ENCODE results near the gene HDAC5.
"Not testable (repeated sequence)": the region's sequence is repeated elsewhere in the genome, so short reads cannot be mapped to it uniquely, and the experiment has no call there.

HDAC5 gene

GRCh38 chr17:44123356-44124117 lies at the start of gene HDAC5:
Gene HDAC5 (minus strand): TSS chr17:44123641. CDS start chr17:44117515, 6,126 bp downstream.
- peak; percentile 37 for DNase-seq

GRCh38 chr17:44171931-44172455 lies 48.6 kb upstream of the HDAC5 start:
- no peak for DNase-seq

GRCh38 chr17:44170499-44171201 lies 47.2 kb upstream of the HDAC5 start, which contains the start of gene ASB16:
Gene ASB16 (plus strand): TSS chr17:44170704. CDS start chr17:44170790, 86 bp downstream.
- no peak for DNase-seq

- no peak for DNase-seq
Observed at GRCh38 chr17:44170135-44170498, 46.7 kb upstream of the HDAC5 start.

GRCh38 chr17:44167181-44167861 lies 43.9 kb upstream of the HDAC5 start:
- DNase-seq = no peak

GRCh38 chr17:44164476-44164875 lies 41.0 kb upstream of the HDAC5 start:
- no peak for DNase-seq

GRCh38 chr17:44159519-44160210 lies 36.2 kb upstream of the HDAC5 start:
- DNase-seq = no peak

- DNase-seq = no peak
Observed at GRCh38 chr17:44155488-44155887, 32.0 kb upstream of the HDAC5 start.

GRCh38 chr17:44152875-44153274 lies 29.4 kb upstream of the HDAC5 start:
- DNase-seq = no peak

- DNase-seq = no peak
Observed at GRCh38 chr17:44149750-44150329, 26.4 kb upstream of the HDAC5 start.

GRCh38 chr17:44149066-44149465 lies 25.6 kb upstream of the HDAC5 start:
- DNase-seq = not testable (repeated sequence)

- no peak for DNase-seq
Observed at GRCh38 chr17:44147812-44148211, 24.4 kb upstream of the HDAC5 start.

GRCh38 chr17:44146375-44147346 lies 23.2 kb upstream of the HDAC5 start:
- no peak for DNase-seq

GRCh38 chr17:44144966-44145739 lies 21.7 kb upstream of the HDAC5 start:
- no peak for DNase-seq

- DNase-seq = not testable (repeated sequence)
Observed at GRCh38 chr17:44143921-44144320, 20.5 kb upstream of the HDAC5 start.

GRCh38 chr17:44137891-44138709 lies 14.7 kb upstream of the HDAC5 start:
- DNase-seq = no peak

- DNase-seq = no peak
Observed at GRCh38 chr17:44134752-44135568, 11.5 kb upstream of the HDAC5 start.

GRCh38 chr17:44133918-44134476 lies 10.6 kb upstream of the HDAC5 start:
- DNase-seq = no peak

All from cortex of kidney (tissue), 1 donor.